Testis (tissue), 3 donors: ENCODE results near the gene CCDC89. TPM values are rescaled to one million over a fixed set of nuclear protein-coding genes. Genes with fewer than 3 reads are reported as not detected.

Experiments used
- DNase-seq: peaks from one replicate; pipeline ENCODE4 v3.0.0-alpha.2; 2019
- H3K27ac ChIP-seq, 2 donors: fragments of 200-600 bp; sonication (generic); one replicate each; pipeline ENCODE4 v1.5.1; 2019
- H3K27me3 ChIP-seq: fragments of 200-600 bp; sonication (generic); one replicate; pipeline ENCODE4 v1.5.1; 2019
- H3K36me3 ChIP-seq: fragments of 200-600 bp; sonication (generic); one replicate; pipeline ENCODE4 v1.5.1; 2017; ENCODE audit warnings: low read depth; ENCODE audit errors: missing control alignments
- H3K4me1 ChIP-seq: fragments of 200-600 bp; sonication (generic); one replicate; pipeline ENCODE4 v1.5.1; 2019
- H3K4me3 ChIP-seq, 2 donors: fragments of 200-600 bp; sonication (generic); one replicate each; pipeline ENCODE4 v1.5.1; 2017 to 2019
- H3K9me3 ChIP-seq: fragments of 200-600 bp; sonication (generic); one replicate; pipeline ENCODE4 v1.5.1; 2017
- POLR2A ChIP-seq: fragments of 450-650 bp; IDR thresholded peaks from one replicate; pipeline ENCODE4 v1.6.1; 2017; ENCODE audit warnings: antibody characterized with exemption, mild to moderate bottlenecking, moderate library complexity
- WGBS, 2 donors: methylation state at CpG; one replicate each; pipeline ENCODE4 v1.1.5; 2018; 5-methylcytosine and 5-hydroxymethylcytosine counted together
- intact Hi-C: fragments of 100-400 bp; cut with DNase I; formaldehyde crosslinking; loops from one replicate; pipeline ENCODE4 v1.15.1; 2023; ENCODE audit warnings: low total_unique reads
- polyA plus RNA-seq: library from polyadenylated mRNA; stranded (reverse); fragments of 350-450 nt; fragmentation: Illumina TruSeq; extraction: RNeasy Lipid Tissue Mini Kit (QIAGEN cat#74804); gene quantifications from one replicate; pipeline ENCODE4 v1.2.3, GENCODE V29; 2014; ENCODE audit warnings: low read depth, low replicate concordance; ENCODE audit not compliant: insufficient read depth
- total RNA-seq, 2 donors: library from RNA; depleted of rRNA; stranded (reverse); fragments of >200 nt; gene quantifications; one replicate each; pipeline ENCODE4 v1.2.3, GENCODE V29; 2016
- TF ChIP-seq, protein P1 (sequence below), 3 experiments: fragments of 450-650 bp in 2 of 3; fragments of 200-600 bp in 1 of 3; sonication (generic) in 1 of 3; IDR thresholded peaks; one replicate each; pipeline ENCODE4 v1.5.1; 2016 to 2019; ENCODE audit warnings: antibody characterized with exemption in 3 of 3, mild to moderate bottlenecking in 2 of 3, moderate library complexity in 1 of 3

Gene CCDC89
- total and polyA plus RNA-seq, 3 donors from 2014 or later = 27.9 to 75.0 (median 43.1) TPM

DNA sequence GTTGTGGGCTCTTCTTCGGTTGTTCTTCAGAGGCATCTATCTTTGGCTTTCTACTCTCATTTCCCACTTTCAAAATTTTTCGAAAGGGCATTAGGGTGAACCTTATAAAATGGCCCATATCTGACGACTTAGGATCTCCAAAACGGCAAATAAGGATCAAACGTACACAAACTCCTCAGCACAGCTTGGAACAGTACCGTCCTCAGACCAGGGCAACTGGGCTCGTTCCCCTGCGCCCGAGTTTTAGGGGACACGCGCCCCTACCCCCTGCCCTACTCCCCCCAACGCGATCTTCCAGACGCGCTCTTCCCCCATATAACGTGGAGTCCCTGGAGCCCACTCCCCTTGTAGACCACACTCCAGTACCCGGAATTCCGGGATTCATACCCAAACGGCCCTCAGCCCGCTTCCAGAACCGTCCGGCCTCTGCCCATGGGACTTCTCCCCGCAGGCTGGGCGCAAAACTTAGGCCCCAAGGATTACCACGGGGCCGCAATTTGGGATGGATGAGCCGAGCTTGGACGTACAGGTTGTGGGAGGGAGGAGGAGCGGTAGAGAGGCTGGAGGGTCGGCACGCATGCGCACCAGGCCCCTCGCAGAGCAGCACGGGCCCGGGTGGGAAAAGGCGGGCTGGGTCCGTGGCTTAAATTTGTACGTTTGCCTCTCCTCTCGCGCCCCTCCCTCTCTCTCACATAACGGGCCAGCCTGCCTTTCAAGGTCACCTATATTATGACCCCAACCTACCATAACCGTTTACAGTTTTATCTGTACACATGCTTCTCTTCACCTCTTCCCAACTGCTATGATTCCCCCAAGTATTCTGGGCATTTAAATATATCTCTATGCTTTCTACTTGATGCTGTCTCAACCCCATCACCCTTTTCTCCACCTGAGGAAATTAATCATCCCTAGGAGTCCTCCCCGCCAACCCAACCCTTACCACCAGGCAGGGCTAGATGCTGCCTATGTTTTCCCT is 3.4 kb downstream of the CCDC89 start:
- 9 to 24% methylated on average over 40 to 43 of the region's 43 CpGs for WGBS, 2 donors
- intact Hi-C loops = no loop called here
- H3K27me3 ChIP-seq = no peaks in the 10 kb centered on the region
- H3K36me3 ChIP-seq = no peaks in the 10 kb centered on the region
- DNase-seq = peak; percentile 85
- H3K9me3 ChIP-seq = no peaks in the 10 kb centered on the region
- TF ChIP-seq POLR2A = no peak
- TF ChIP-seq, protein P1, sequence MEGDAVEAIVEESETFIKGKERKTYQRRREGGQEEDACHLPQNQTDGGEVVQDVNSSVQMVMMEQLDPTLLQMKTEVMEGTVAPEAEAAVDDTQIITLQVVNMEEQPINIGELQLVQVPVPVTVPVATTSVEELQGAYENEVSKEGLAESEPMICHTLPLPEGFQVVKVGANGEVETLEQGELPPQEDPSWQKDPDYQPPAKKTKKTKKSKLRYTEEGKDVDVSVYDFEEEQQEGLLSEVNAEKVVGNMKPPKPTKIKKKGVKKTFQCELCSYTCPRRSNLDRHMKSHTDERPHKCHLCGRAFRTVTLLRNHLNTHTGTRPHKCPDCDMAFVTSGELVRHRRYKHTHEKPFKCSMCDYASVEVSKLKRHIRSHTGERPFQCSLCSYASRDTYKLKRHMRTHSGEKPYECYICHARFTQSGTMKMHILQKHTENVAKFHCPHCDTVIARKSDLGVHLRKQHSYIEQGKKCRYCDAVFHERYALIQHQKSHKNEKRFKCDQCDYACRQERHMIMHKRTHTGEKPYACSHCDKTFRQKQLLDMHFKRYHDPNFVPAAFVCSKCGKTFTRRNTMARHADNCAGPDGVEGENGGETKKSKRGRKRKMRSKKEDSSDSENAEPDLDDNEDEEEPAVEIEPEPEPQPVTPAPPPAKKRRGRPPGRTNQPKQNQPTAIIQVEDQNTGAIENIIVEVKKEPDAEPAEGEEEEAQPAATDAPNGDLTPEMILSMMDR (IDR thresholded peaks at IDR 0.05) = no peak
- H3K27ac ChIP-seq = peak overlapping the region; percentile 10 to 42
- H3K4me1 ChIP-seq = peaks cover 10% of the 10 kb centered on the region
- peak overlapping the region; percentile 66 to 76 for H3K4me3 ChIP-seq

DNA sequence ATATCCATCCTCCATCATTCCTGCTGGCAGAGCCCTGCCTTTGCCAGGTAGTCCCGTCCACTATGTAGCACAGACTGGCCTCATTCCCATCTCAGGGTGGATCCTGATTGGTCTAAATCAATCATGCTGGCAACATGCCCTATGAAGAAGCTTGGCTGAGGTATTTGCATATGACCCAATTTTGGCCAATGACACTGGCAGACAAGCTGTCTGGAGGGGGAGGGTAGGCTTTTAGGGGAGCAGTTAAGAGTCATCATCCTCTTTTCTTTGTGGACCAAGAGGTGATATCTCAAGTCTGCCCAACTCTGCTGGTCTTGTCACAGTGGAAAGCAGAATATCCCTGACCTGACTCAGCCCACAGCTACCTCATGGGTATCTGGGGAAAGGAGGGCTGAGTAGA is 5.1 kb downstream of the CCDC89 start:
- Histone ChIP-seq H3K27ac (no peak overlapping the region), H3K9me3 (no peaks in the 10 kb centered on the region), H3K27me3 (no peaks in the 10 kb centered on the region), H3K4me3 (no peak overlapping the region), H3K36me3 (no peaks in the 10 kb centered on the region), H3K4me1 (peaks cover 6% of the 10 kb centered on the region)
- TF ChIP-seq, protein P1 (IDR thresholded peaks at IDR 0.05) = no peak
- TF ChIP-seq POLR2A = no peak
- no peak for DNase-seq
- 61 to 86% methylated on average over 1 of the region's 1 CpG for WGBS, 2 donors
- intact Hi-C loops = no loop called here

DNA sequence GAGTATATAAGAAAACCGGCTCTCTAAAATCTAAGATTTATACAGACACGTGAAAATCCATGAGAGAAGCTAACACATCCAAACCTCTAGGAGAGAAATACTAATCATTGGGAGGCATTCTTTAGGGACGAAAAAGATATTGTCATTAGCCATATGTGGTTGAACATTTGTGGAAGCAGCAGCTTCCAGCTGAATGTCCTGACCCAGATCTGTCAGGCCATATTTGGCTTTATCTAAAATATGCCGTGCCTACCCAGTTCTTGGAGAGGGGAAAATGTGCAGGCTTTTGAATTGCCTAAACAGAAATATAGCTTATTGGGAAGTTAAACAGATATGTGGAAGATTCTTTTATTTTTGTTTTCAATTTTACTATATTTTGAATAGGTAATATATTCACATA is 6.4 kb downstream of the CCDC89 start:
- H3K4me1 ChIP-seq = peaks cover under 1% of the 10 kb centered on the region
- WGBS, 2 donors = 42 to 58% methylated on average over 4 of the region's 4 CpGs
- H3K9me3 ChIP-seq = no peaks in the 10 kb centered on the region
- TF ChIP-seq, protein P1 (IDR thresholded peaks at IDR 0.05) = no peak
- no peak for TF ChIP-seq POLR2A
- H3K36me3 ChIP-seq = no peaks in the 10 kb centered on the region
- H3K27me3 ChIP-seq = no peaks in the 10 kb centered on the region
- H3K4me3 ChIP-seq = no peak overlapping the region
- no peak overlapping the region for H3K27ac ChIP-seq
- intact Hi-C loops = no loop called here
- no peak for DNase-seq

DNA sequence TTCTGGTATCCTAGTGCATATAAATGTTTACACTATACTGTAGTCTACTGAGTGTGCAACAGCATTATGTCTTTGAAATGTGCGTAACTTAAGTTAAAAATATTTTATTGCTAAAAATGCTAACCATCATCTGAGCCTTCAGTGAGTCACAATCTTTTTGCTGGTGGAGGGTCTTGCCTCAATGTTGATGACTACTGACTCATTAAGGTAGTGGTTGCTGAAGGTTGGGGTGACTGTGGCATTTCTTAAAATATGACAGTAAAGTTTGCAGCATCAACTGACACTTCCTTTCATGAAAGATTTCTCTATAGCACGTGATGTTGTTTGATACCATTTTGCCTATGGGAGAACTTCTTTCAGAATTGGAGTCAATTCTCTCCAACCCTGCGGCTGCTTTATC is 12.6 kb downstream of the CCDC89 start:
- Histone ChIP-seq H3K27me3 (no peaks in the 10 kb centered on the region), H3K9me3 (no peaks in the 10 kb centered on the region), H3K4me1 (no peaks in the 10 kb centered on the region), H3K36me3 (no peaks in the 10 kb centered on the region), H3K27ac (no peak overlapping the region), H3K4me3 (no peak overlapping the region)
- no peak for DNase-seq
- WGBS, 2 donors = 95 to 96% methylated on average over 3 of the region's 3 CpGs
- intact Hi-C loops = no loop called here
- no peak for TF ChIP-seq POLR2A
- TF ChIP-seq, protein P1 (IDR thresholded peaks at IDR 0.05) = no peak
